CD14-positive monocyte (primary cell): Measurements from ENCODE around the gene TNFAIP2. TPM values are rescaled to one million over a fixed set of nuclear protein-coding genes. Genes with fewer than 3 reads are reported as not detected.
"Not testable (repeated sequence)": the region's sequence is repeated elsewhere in the genome, so short reads cannot be mapped to it uniquely, and the experiment has no call there.

Experiments
- DNase-seq, 3 donors: peaks; one replicate each; pipeline ENCODE4 v3.0.0-alpha.2; 2011 to 2022
- H2AFZ ChIP-seq: 2 replicates; pipeline ENCODE4 v1.6.0; 2012; ENCODE audit warnings: mild to moderate bottlenecking, low read depth, low read length, inconsistent platforms; ENCODE audit not compliant: insufficient read depth, poor library complexity, severe bottlenecking
- H3K27ac ChIP-seq, 2 donors: 1 replicate in 1 of 2; 2 replicates in 1 of 2; pipeline ENCODE4 v1.5.1; 2012 to 2013; ENCODE audit warnings: low read length in 2 of 2, control low read depth in 1 of 2, inconsistent platforms in 1 of 2, low read depth in 1 of 2, mild to moderate bottlenecking in 1 of 2
- H3K27me3 ChIP-seq, 2 donors: one replicate each; pipeline versions ENCODE4 v1.6.0 to v1.6.1; 2011 to 2013; ENCODE audit warnings: low read length in 2 of 2; ENCODE audit not compliant: control insufficient read depth in 2 of 2, insufficient read depth in 2 of 2
- H3K36me3 ChIP-seq, 2 donors: replicated peaks in 1 of 2; 1 replicate in 1 of 2; 2 replicates in 1 of 2; pipeline versions ENCODE4 v1.5.1 to v1.6.1; 2012 to 2013; ENCODE audit warnings: low read length in 2 of 2, control low read depth in 1 of 2, inconsistent platforms in 1 of 2, mild to moderate bottlenecking in 1 of 2; ENCODE audit not compliant: insufficient read depth in 2 of 2, control insufficient read depth in 1 of 2
- H3K4me1 ChIP-seq, 2 donors: 1 replicate in 1 of 2; 2 replicates in 1 of 2; pipeline versions ENCODE4 v1.5.1 to v1.6.1; 2012 to 2013; ENCODE audit warnings: low read length in 2 of 2, control low read depth in 1 of 2, inconsistent platforms in 1 of 2, mild to moderate bottlenecking in 1 of 2, moderate library complexity in 1 of 2; ENCODE audit not compliant: insufficient read depth in 2 of 2, control insufficient read depth in 1 of 2
- H3K4me2 ChIP-seq: replicated peaks from 2 replicates; pipeline ENCODE3; 2012; ENCODE audit warnings: low read length, moderate library complexity, mild to moderate bottlenecking; ENCODE audit not compliant: poor library complexity, severe bottlenecking; ENCODE audit errors: extremely low read depth
- H3K4me3 ChIP-seq, 3 experiments: fragments of 200-600 bp in 1 of 3; sonication (generic) in 1 of 3; replicated peaks in 1 of 3; 1 replicate in 2 of 3; 2 replicates in 1 of 3; pipeline ENCODE4 v1.5.1; 2011 to 2013; ENCODE audit warnings: low read length in 3 of 3, mild to moderate bottlenecking in 3 of 3, control low read depth in 2 of 3, low read depth in 2 of 3, inconsistent platforms in 1 of 3, moderate library complexity in 1 of 3
- H3K79me2 ChIP-seq: 2 replicates; pipeline ENCODE4 v1.6.0; 2012; ENCODE audit warnings: mild to moderate bottlenecking, control low read depth, inconsistent platforms, low read length, moderate library complexity; ENCODE audit not compliant: insufficient read depth
- H3K9ac ChIP-seq: 2 replicates; pipeline ENCODE4 v1.6.0; 2017; ENCODE audit warnings: low read length, mild to moderate bottlenecking; ENCODE audit not compliant: insufficient read depth, poor library complexity, severe bottlenecking
- H3K9me3 ChIP-seq, 2 donors: replicated peaks in 1 of 2; 1 replicate in 1 of 2; 2 replicates in 1 of 2; pipeline versions ENCODE4 v1.5.1 to v1.6.1; 2012 to 2013; ENCODE audit warnings: low read length in 2 of 2, control low read depth in 1 of 2; ENCODE audit not compliant: control insufficient read depth in 1 of 2, insufficient read depth in 1 of 2
- H4K20me1 ChIP-seq: 2 replicates; pipeline ENCODE4 v1.6.0; 2012; ENCODE audit warnings: mild to moderate bottlenecking, low read length, control low read depth, moderate library complexity; ENCODE audit not compliant: insufficient read depth
- H3K27ac Mint-ChIP-seq, 7 donors: one replicate each; pipeline ENCODE4 v1.8.0; 2020; ENCODE audit warnings: mild to moderate bottlenecking in 7 of 7, mixed read lengths in 7 of 7, moderate library complexity in 6 of 7, inconsistent platforms in 2 of 7
- H3K27me3 Mint-ChIP-seq, 3 donors: one replicate each; pipeline ENCODE4 v1.8.0; 2021 to 2022; ENCODE audit warnings: low read depth in 3 of 3, mild to moderate bottlenecking in 3 of 3, mixed read lengths in 3 of 3, moderate library complexity in 3 of 3, inconsistent platforms in 1 of 3
- H3K36me3 Mint-ChIP-seq, 2 donors: one replicate each; pipeline ENCODE4 v1.8.0; 2020; ENCODE audit warnings: mixed read lengths in 2 of 2, inconsistent platforms in 1 of 2, mild to moderate bottlenecking in 1 of 2
- H3K4me1 Mint-ChIP-seq: one replicate; pipeline ENCODE4 v1.8.0; 2020; ENCODE audit warnings: mild to moderate bottlenecking, mixed read lengths
- H3K4me3 Mint-ChIP-seq, 2 donors: one replicate each; pipeline ENCODE4 v1.8.0; 2020; ENCODE audit warnings: mild to moderate bottlenecking in 2 of 2, mixed read lengths in 2 of 2, moderate library complexity in 1 of 2
- H3K9me3 Mint-ChIP-seq, 7 donors: one replicate each; pipeline ENCODE4 v1.8.0; 2020 to 2022; ENCODE audit warnings: mixed read lengths in 7 of 7, mild to moderate bottlenecking in 6 of 7, moderate library complexity in 6 of 7, inconsistent platforms in 2 of 7
- WGBS: methylation state at CpG from one replicate; pipeline ENCODE4 v1.1.5; 2013; ENCODE audit warnings: missing lambda C conversion rate; ENCODE audit not compliant: insufficient coverage; 5-methylcytosine and 5-hydroxymethylcytosine counted together
- intact Hi-C, 2 donors: fragments of 100-400 bp; cut with micrococcal nuclease; formaldehyde crosslinking; loops; one replicate each; pipeline versions ENCODE4 v1.15.0 to v1.15.1; 2023
- polyA plus RNA-seq, 3 donors: library from polyadenylated mRNA; depleted of rRNA in 1 of 3; unstranded in 2 of 3; stranded (reverse) in 1 of 3; fragments of 300-500 nt in 2 of 3; fragments of >200 nt in 1 of 3; fragmentation: Illumina TruSeq in 2 of 3; gene quantifications; 1 replicate in 2 of 3; 2 replicates in 1 of 3; pipeline ENCODE4 v1.2.3, GENCODE V29; 2012 to 2021
- TF ChIP-seq, protein P1 (sequence below): fragments of 200-600 bp; IDR thresholded peaks from one replicate; pipeline ENCODE4 v1.8.0; 2022; ENCODE audit warnings: antibody characterized with exemption, mild to moderate bottlenecking

The TNFAIP2 gene
- polyA plus RNA-seq, 3 donors, result 41.5 to 1,807 (median 50.8) TPM

GRCh38 chr14:103169954-103170353 is 46.7 kb downstream of the TNFAIP2 start:
- H3K27ac Mint-ChIP-seq, result no peak overlapping the region
- no peak overlapping the region for H3K9ac ChIP-seq
- H3K36me3 ChIP-seq, result no peaks in the 10 kb centered on the region
- intact Hi-C loops, result no loop called here
- peaks cover 2 to 5% (median 2%) of the 10 kb centered on the region in 3 donors for H3K27me3 Mint-ChIP-seq
- peaks cover 16 to 80% (median 40%) of the 10 kb centered on the region in 7 donors for H3K9me3 Mint-ChIP-seq
- no peaks in the 10 kb centered on the region for H3K36me3 Mint-ChIP-seq
- H3K4me3 ChIP-seq, result no peak overlapping the region
- DNase-seq, result no peak
- H3K4me2 ChIP-seq, result no peak overlapping the region
- TF ChIP-seq, protein P1, sequence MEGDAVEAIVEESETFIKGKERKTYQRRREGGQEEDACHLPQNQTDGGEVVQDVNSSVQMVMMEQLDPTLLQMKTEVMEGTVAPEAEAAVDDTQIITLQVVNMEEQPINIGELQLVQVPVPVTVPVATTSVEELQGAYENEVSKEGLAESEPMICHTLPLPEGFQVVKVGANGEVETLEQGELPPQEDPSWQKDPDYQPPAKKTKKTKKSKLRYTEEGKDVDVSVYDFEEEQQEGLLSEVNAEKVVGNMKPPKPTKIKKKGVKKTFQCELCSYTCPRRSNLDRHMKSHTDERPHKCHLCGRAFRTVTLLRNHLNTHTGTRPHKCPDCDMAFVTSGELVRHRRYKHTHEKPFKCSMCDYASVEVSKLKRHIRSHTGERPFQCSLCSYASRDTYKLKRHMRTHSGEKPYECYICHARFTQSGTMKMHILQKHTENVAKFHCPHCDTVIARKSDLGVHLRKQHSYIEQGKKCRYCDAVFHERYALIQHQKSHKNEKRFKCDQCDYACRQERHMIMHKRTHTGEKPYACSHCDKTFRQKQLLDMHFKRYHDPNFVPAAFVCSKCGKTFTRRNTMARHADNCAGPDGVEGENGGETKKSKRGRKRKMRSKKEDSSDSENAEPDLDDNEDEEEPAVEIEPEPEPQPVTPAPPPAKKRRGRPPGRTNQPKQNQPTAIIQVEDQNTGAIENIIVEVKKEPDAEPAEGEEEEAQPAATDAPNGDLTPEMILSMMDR, result no peak
- H3K27ac ChIP-seq, result no peak overlapping the region
- no peaks in the 10 kb centered on the region for H3K4me1 Mint-ChIP-seq
- H3K27me3 ChIP-seq, result no peaks in the 10 kb centered on the region
- no peak overlapping the region for H2AFZ ChIP-seq
- no peaks in the 10 kb centered on the region for H3K4me1 ChIP-seq
- peaks cover 10 to 26% of the 10 kb centered on the region in 2 donors for H3K9me3 ChIP-seq
- no peaks in the 10 kb centered on the region for H3K79me2 ChIP-seq
- H4K20me1 ChIP-seq, result no peaks in the 10 kb centered on the region
- WGBS, result 94% methylated on average over 5 of the region's 6 CpGs
- no peak overlapping the region for H3K4me3 Mint-ChIP-seq

GRCh38 chr14:103171206-103171605 is 47.9 kb downstream of the TNFAIP2 start:
- H3K27me3 ChIP-seq, DNase-seq, H4K20me1 ChIP-seq, H3K4me3 ChIP-seq, intact Hi-C loops, H3K27ac Mint-ChIP-seq, H3K4me3 Mint-ChIP-seq, H3K9ac ChIP-seq, H3K79me2 ChIP-seq, H3K4me1 Mint-ChIP-seq, H3K4me1 ChIP-seq, H3K36me3 ChIP-seq, H3K27me3 Mint-ChIP-seq, H3K4me2 ChIP-seq, H3K27ac ChIP-seq, H2AFZ ChIP-seq, H3K36me3 Mint-ChIP-seq: not testable (repeated sequence)
- H3K9me3 ChIP-seq, result peaks cover 10 to 34% of the 10 kb centered on the region in 2 donors
- H3K9me3 Mint-ChIP-seq, result peaks cover 23 to 86% (median 47%) of the 10 kb centered on the region in 7 donors
- no CpG with 5 or more reads among the region's 2 CpGs for WGBS
